Measurements from ENCODE around the gene MALL.

MALL gene

GRCh38 chr2:110146945-110147332, 31.3 kb upstream of the MALL start:
- no peak overlapping the region for H3K4me3 ChIP-seq (ENCODE audit: low read depth, low read length)
- no peak for DNase-seq (ENCODE audit: low read depth)
- TF ChIP-seq CTCF (IDR thresholded peaks at IDR 0.05; ENCODE audit: insufficient read depth, low read depth, low read length, missing control alignments), result no peak

DNA sequence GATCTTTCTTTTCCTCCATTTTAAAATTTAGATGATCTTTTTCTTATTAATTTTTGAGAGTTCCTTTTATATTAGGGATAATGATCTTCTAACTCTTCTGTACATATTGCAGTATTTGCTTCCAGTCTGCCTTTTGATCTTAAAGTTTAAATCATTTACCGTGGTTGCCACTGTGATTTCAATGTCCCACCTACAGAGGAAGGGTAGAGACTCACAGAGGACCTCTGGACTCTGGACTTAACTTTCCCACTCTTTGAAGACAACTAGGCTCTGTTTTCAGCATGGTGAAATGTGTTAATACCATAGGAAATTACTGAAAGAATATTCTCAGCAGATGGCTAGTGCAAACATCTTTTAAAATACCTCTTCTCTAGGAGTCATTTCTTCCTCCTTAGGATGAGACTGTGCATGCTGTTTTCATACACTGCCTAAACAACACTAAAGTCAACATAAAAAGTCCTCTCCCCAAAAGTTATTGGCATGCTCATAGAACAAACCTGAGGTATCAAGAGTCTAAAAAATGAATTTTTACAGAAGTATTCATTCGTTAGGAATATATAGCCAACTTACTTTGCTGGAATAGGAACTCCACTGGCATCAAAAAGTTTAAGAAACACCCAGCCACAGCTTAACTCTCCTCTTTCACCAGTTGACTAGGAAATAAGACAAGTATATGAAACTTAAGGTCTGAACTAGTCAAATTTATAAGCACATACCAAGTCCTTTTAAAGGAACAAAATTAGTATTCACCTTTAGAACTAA, 30.7 kb upstream of the MALL start:
- no peak overlapping the region for H3K4me3 ChIP-seq (ENCODE audit: low read depth, low read length)
- TF ChIP-seq CTCF (IDR thresholded peaks at IDR 0.05; ENCODE audit: insufficient read depth, low read depth, low read length, missing control alignments), result no peak
- no peak for DNase-seq (ENCODE audit: low read depth)

DNA sequence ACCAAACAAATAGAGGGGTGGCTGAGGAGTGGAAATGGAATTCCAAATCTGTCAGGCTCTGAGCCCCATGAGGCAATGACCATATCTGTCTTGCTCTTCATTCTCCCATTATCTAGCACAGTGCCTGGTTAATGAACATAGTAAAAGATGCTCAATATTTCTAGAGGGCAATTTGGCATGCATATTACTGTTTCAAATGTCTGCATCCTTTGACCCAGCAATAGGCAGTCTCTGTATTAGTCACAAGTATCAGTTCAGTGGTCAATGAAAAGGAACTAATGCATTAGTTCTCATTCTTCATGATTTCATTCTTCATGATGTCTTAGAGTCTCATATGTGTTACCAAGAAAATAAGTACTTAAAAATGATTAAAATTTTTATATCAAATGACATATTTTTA, 28.4 kb upstream of the MALL start:
- no peak overlapping the region for H3K4me3 ChIP-seq (ENCODE audit: low read depth, low read length)
- no peak for TF ChIP-seq CTCF (IDR thresholded peaks at IDR 0.05; ENCODE audit: insufficient read depth, low read depth, low read length, missing control alignments)
- DNase-seq (ENCODE audit: low read depth), result peak; percentile 6

GRCh38 chr2:110140401-110140800, 24.8 kb upstream of the MALL start:
- DNase-seq (ENCODE audit: low read depth), result no peak
- TF ChIP-seq CTCF (IDR thresholded peaks at IDR 0.05; ENCODE audit: insufficient read depth, low read depth, low read length, missing control alignments), result no peak
- H3K4me3 ChIP-seq (ENCODE audit: low read depth, low read length), result no peak overlapping the region

DNA sequence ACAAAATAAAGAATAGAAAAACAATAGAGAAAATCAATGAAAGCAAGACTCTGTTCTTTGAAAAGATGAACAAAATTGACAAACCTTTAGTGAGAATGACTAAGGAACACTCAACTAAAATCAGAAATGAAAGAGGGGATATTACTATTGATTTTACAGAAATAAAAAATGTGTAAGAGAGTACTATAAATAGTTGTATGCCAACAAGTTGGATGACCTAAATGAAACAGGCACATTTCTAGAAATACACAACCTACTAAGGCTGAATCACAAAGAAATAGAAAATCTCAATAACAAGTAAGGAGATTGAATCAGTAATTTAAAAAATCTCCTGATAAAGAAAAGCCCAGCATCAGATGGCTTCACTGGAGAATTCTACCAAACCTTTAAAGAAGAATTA, 18.4 kb upstream of the MALL start:
- DNase-seq (ENCODE audit: low read depth), result no peak
- H3K4me3 ChIP-seq (ENCODE audit: low read depth, low read length), result no peak overlapping the region
- no peak for TF ChIP-seq CTCF (IDR thresholded peaks at IDR 0.05; ENCODE audit: insufficient read depth, low read depth, low read length, missing control alignments)

DNA sequence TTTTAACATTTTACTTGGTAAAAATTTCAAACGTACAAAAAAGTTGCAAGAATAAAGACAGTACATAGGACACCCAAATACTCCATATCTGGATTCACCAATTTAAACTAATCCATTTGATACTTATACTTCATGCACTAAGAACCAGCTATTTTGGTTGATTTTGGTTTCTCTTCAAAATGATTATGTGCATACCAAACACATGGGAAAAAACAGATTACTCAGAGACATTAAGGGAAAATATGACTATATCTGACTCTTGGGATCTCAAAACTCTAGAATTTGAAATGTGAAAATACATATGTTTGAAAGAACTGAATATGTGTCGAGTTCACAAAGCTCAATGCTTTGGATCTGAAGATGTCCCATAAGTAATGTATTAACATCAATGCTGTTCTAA, 15.5 kb upstream of the MALL start:
- no peak for DNase-seq (ENCODE audit: low read depth)
- no peak overlapping the region for H3K4me3 ChIP-seq (ENCODE audit: low read depth, low read length)
- TF ChIP-seq CTCF (IDR thresholded peaks at IDR 0.05; ENCODE audit: insufficient read depth, low read depth, low read length, missing control alignments), result no peak

DNA sequence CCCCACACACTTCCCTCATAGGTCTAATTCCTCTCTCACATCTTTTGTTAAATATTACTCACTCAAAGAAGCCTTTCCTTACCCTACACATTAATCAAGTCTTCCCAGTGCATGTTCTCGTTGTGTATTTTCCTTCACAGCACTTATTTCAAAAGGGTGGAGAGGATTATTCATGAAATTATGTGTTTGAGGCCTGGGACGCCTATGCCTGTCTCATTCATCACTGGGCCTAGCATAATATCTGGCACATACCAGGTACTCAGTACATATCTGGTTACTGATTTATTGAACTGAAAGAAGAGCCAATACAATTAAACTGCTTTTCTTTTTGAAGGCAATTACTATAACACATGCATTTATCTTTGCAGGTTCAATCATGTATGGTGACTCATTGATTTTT, 15.1 kb upstream of the MALL start:
- H3K4me3 ChIP-seq (ENCODE audit: low read depth, low read length), result no peak overlapping the region
- no peak for TF ChIP-seq CTCF (IDR thresholded peaks at IDR 0.05; ENCODE audit: insufficient read depth, low read depth, low read length, missing control alignments)
- DNase-seq (ENCODE audit: low read depth), result no peak
